ENCODE data around the gene GREM1. TPM values are rescaled to one million over a fixed set of nuclear protein-coding genes. Genes with fewer than 3 reads are reported as not detected.

Gene GREM1
- total and polyA plus RNA-seq, 2 donors: 0.14 to 0.34 TPM

DNA sequence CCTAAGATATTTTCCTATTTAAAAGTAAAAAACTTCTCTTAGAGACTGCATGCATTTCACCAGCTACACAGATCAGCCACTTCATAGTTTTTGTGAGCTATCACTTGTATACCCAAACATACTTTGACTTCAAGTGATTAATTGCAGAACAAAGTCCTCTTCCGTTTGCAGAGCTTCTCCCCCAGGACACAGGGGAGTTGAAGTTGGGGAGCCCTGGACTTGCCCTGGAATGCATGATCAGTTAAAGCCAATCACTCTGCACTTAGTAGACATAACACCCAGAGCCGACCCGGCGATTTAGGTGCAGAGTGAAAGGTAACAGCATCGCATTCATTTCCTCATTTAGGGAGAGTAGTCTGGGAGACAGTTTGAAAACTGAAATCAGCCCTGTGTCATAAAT lies 70.1 kb downstream of the GREM1 start:
- H3K4me1 ChIP-seq (ENCODE audit: control insufficient read depth in 2 of 2, insufficient read depth in 2 of 2, low read length in 2 of 2): no peaks in the 10 kb centered on the region
- 95% methylated on average over 5 of the region's 5 CpGs for WGBS
- no peaks in the 10 kb centered on the region for H3K27me3 ChIP-seq (ENCODE audit: control insufficient read depth in 2 of 2, insufficient read depth in 1 of 2, low read length in 1 of 2)
- H3K36me3 ChIP-seq (ENCODE audit: control insufficient read depth in 2 of 2, insufficient read depth in 2 of 2, low read length in 1 of 2): no peaks in the 10 kb centered on the region
- no peak for DNase-seq (ENCODE audit: low read depth in 6 of 9, low spot score in 9 of 9)
- H3K9me3 ChIP-seq (ENCODE audit: control insufficient read depth in 2 of 2, insufficient read depth in 1 of 2, low read length in 1 of 2): no peaks in the 10 kb centered on the region
- H3K27ac ChIP-seq (ENCODE audit: low read depth in 1 of 2, low read length in 1 of 2): no peak overlapping the region
- H3K4me3 ChIP-seq (ENCODE audit: low read length in 2 of 2): no peak overlapping the region

GRCh38 chr15:32790352-32790999 lies 72.7 kb downstream of the GREM1 start:
- WGBS: 99% methylated on average over 2 of the region's 2 CpGs
- Histone ChIP-seq H3K4me1 (ENCODE audit: control insufficient read depth in 2 of 2, insufficient read depth in 2 of 2, low read length in 2 of 2) (no peaks in the 10 kb centered on the region), H3K27me3 (ENCODE audit: control insufficient read depth in 2 of 2, insufficient read depth in 1 of 2, low read length in 1 of 2) (no peaks in the 10 kb centered on the region)

DNA sequence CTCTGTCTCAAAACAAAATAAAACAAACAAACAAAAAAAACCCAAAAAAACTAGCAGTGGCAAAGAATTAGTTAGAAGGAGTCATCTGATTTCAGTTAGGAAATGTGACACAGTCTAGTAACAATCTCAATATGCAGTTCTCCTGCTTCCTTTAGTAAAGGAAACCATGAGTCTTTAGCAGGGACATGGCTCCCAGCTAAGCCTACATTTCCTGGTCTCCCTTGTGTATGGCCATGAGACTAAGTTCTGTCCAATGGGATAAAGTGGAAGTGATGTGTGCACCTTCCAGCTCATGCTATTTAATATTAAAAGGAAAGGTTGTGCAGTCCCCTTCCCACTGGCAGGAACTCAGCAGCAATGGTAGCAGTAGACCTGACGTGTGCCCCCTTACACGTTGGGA lies 74.6 kb downstream of the GREM1 start:
- Histone ChIP-seq H3K27ac (ENCODE audit: low read depth in 1 of 2, low read length in 1 of 2) (no peak overlapping the region), H3K27me3 (ENCODE audit: control insufficient read depth in 2 of 2, insufficient read depth in 1 of 2, low read length in 1 of 2) (no peaks in the 10 kb centered on the region), H3K36me3 (ENCODE audit: control insufficient read depth in 2 of 2, insufficient read depth in 2 of 2, low read length in 1 of 2) (peaks cover 0 to 2% of the 10 kb centered on the region in 2 donors), H3K4me1 (ENCODE audit: control insufficient read depth in 2 of 2, insufficient read depth in 2 of 2, low read length in 2 of 2) (no peaks in the 10 kb centered on the region), H3K4me3 (ENCODE audit: low read length in 2 of 2) (no peak overlapping the region), H3K9me3 (ENCODE audit: control insufficient read depth in 2 of 2, insufficient read depth in 1 of 2, low read length in 1 of 2) (no peaks in the 10 kb centered on the region)
- WGBS: 63% methylated on average over 2 of the region's 2 CpGs
- DNase-seq (ENCODE audit: low read depth in 6 of 9, low spot score in 9 of 9): no peak

More at GRCh38 chr15:32790352-32790999, 72.7 kb downstream of the GREM1 start:
- Histone ChIP-seq H3K36me3 (ENCODE audit: control insufficient read depth in 2 of 2, insufficient read depth in 2 of 2, low read length in 1 of 2) (no peaks in the 10 kb centered on the region), H3K4me3 (ENCODE audit: low read length in 2 of 2) (no peak overlapping the region), H3K27ac (ENCODE audit: low read depth in 1 of 2, low read length in 1 of 2) (no peak overlapping the region), H3K9me3 (ENCODE audit: control insufficient read depth in 2 of 2, insufficient read depth in 1 of 2, low read length in 1 of 2) (no peaks in the 10 kb centered on the region)
- DNase-seq (ENCODE audit: low read depth in 6 of 9, low spot score in 9 of 9): no peak

Other genes with a start within 250 kb of the GREM1 start
- gene GOLGA8N, start 124.5 kb upstream of the GREM1 start, total RNA-seq: 2.2 TPM
- gene GOLGA8N, start 124.5 kb upstream of the GREM1 start, polyA plus RNA-seq: 13.8 TPM
- 25.2 TPM for gene ARHGAP11A, start 102.5 kb upstream of the GREM1 start, total RNA-seq
- 4.4 TPM for gene ARHGAP11A, start 102.5 kb upstream of the GREM1 start, polyA plus RNA-seq
- 2.0 TPM for gene SCG5, start 76.3 kb upstream of the GREM1 start, total RNA-seq
- gene SCG5, start 76.3 kb upstream of the GREM1 start, polyA plus RNA-seq: 3.4 TPM

Data from thymus (tissue), 11 donors.